Activated CD8-positive, alpha-beta memory T cell treated with anti-CD3 and anti-CD28 coated beads for 36 hours (primary cell): ENCODE data around the gene UMODL1. TPM values are rescaled to one million over a fixed set of nuclear protein-coding genes. Genes with fewer than 3 reads are reported as not detected.

ENCODE experiments used
- CTCF ChIA-PET: fragments of 350-600 bp; sonication (Branson Sonifier 250); formaldehyde crosslinking; loops from one replicate; lab custom pipeline; 2021; ENCODE audit warnings: antibody characterized with exemption; lab: Charles Lee
- POLR2A ChIA-PET: fragments of 350-600 bp; sonication (Branson Sonifier 250); formaldehyde crosslinking; loops from one replicate; lab custom pipeline; 2021; ENCODE audit warnings: antibody characterized with exemption; lab: Charles Lee
- total RNA-seq, 2 experiments: library from RNA; stranded (reverse); gene quantifications; one replicate each; pipeline ENCODE4 v1.2.3, GENCODE V29; 2021

The UMODL1 gene
- total RNA-seq, 2 experiments from 2014 or later = not detected

DNA sequence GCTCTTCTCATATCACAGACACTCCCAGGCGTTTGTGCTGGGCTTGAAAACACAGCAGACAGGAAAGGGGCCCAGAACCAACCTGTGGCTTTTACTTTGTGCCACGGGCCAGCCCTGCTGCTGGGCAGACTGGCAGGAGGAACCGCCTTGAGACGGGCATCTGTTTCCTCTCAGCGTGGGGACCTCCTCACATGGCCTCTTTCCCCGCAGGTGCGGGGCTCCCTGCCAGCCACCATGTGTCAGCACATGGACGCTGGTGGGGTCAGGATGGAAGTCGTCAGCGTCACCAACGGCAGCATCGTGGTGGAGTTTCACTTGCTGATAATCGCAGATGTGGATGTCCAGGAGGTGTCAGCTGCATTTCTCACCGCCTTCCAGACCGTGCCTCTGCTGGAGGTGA, 47.8 kb downstream of the UMODL1 start:
- ChIA-PET CTCF (interaction anchor here (2.3 to 3.5 kb wide), 2 partner anchors 11 to 302 kb away, joined by 20 to 21 read pairs; no protein-coding TSS in a partner anchor), POLR2A (no interaction called here)

DNA sequence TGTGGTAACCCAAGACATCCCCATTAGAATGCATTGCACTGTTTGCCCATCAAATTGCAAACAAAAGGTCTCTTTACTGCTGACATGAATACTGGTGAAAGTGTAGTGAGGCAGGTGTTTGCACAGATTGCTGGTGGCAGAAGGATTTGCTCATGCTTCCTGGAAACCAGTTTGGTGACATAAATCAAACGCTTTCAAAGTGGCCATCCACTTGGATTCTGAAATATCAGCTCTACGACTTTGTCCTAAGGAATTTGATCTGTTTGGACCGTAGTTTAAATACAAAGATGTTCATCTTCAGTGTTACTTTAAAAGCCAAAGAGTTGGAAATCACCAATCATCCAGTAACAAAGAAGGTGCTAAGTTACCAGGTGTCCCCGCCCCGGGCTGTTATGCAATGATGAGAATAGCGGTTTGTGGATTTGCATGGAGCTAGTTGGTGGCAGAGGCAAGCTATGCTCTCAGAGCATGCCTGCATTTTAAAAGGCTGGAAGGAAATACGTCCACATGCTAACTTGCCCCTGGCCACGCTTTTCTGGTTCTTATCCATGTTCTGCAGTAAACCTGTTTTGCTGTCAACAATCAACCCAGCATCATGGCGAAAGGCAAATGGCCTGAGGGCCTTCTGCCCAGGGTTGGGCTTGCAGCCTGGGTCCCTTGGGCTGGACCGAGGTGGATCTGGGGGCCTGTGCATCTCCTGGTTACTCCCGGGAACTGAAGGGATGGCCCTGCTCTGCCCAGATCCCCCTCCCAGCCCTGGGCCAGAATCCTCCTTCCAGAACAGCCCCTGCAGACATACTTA, 49.2 kb downstream of the UMODL1 start:
- CTCF ChIA-PET = no interaction called here

DNA sequence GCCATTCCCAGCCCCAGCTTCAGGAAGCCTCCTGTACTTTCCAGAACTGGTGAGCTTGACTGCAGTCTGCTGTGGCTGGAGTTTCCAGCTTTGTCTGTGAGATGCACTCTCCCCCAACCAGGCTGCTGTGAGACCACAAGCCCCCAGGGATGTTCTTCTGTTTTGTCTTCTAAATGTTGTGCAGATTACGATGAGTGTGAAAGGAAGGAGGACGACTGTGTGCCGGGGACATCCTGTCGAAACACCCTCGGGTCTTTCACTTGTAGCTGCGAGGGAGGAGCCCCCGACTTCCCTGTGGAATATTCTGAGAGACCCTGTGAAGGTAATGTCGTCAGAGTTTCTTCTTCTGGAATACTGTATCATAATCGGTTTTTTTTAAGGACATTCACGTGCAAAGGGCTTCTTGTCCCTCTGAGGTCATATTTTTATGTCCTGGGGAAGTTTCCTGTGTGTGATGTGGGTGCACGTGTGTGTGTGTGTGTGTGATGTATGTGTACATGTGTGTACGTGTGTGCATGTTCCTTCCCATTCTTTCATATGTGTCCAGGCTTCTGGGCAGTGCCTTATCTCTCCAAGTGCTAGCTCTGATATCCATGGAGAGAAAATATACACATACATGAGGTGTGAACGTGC, 49.9 kb downstream of the UMODL1 start:
- POLR2A ChIA-PET = no interaction called here

More for the DNA sequence above, 49.2 kb downstream of the UMODL1 start:
- POLR2A ChIA-PET = no interaction called here

DNA sequence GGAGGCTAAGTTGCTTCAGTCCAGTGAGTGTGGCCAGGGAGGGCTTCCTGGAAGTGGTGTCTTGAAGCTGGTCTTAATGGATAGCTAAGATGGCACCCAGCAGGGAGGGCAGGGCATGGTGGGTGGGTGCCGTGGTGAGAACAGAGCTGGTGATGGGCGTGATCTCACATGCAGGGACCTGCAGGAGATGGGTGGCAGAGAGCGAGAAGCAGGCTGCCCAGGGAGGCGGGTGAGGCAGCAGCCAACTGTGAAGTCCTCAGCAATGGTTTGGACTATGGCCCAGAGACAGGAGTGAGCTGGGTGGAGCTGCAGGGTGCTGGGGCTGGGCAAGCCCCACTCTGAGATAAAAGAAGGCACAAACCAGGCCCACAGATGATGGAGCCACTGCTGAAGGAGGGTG, 50.7 kb downstream of the UMODL1 start:
- ChIA-PET CTCF (no interaction called here), POLR2A (no interaction called here)

More for the DNA sequence above, 49.9 kb downstream of the UMODL1 start:
- CTCF ChIA-PET = no interaction called here

DNA sequence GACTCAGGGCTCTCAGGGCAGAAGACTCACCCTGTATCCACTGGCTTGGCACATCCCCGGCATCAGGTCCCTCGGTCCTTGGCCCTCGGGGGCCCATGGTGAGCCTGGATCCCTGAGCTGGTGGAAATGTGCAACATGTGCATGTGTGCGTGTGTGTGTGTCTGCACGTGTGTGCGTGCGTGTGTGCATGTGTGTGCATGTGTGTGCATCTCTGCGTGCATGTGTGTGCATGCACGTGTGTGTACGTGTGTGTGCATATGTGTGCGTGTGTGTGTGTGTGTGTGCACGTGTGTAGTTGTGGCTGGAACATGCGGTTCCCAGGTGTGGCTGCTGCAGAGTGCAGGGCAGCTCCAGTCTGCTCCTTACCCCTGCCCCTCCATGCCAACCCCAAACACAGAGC, 51.3 kb downstream of the UMODL1 start:
- CTCF ChIA-PET = no interaction called here
- POLR2A ChIA-PET = no interaction called here

DNA sequence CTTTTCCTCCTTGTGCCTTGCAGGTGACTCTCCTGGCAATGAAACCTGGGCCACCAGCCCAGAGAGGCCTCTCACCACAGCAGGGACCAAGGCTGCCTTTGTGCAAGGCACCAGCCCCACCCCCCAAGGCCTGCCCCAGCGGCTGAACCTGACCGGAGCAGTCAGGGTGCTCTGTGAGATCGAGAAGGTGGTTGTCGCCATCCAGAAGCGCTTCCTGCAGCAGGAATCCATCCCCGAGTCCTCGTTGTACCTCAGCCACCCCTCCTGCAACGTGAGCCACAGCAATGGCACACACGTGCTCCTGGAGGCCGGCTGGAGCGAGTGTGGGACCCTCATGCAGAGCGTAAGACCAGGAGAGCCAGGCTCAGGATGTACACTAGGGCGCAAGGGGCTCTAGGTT, 51.7 kb downstream of the UMODL1 start:
- ChIA-PET CTCF (no interaction called here), POLR2A (no interaction called here)

DNA sequence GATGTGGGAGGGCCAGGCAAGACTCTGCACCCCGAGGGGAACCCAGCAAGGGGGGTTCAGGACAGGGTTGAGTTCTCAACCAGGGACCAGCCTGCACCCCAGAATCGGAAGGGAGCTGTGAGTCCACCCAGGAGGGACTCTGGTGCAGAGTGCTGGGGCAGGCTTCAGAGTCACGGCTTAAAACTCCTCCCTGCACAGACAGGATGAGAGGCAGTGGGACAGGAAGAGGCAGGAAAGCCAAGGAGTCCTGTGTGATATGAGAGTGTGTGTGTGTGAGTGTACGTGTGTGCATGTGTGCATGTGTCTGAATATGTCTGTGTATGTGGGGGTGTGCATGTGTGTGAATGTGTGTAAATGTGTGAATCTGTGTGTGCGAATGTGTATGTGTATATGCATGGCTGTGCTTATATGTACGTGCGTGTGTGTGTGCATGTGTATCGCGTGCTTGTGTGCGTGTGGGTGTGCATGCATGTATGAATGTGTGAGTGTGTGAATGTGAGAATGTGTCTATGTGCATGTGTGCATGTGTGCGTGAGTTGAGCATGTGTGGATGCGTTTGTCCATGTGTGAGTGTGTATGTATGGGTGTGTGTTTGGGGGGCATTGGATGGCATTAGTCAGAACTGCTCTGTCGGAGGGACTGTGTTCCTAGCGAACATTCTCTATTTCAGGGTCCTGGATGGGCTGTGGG, 52.2 kb downstream of the UMODL1 start:
- ChIA-PET POLR2A (no interaction called here), CTCF (no interaction called here)

DNA sequence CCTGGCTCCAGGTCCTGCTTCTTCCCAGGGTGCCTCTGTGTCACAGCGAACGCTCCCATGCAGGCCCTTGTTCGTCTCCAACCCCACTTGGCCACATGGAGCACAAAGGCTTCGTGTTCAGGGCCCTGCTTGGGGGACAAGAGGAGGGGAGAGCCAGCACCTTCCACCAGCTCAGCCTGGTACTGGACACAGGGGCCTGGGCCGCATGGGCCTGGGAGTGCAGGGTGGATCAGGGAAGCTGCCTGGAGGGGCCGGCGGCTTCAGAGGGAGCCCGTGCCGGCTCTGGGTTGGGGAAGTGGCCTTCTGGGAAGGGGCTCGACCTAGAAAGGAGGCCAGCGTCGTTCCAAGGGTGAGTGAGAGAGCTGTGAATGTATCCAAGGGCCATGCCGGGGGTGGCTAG, 53.0 kb downstream of the UMODL1 start:
- CTCF ChIA-PET = no interaction called here
- POLR2A ChIA-PET = no interaction called here

DNA sequence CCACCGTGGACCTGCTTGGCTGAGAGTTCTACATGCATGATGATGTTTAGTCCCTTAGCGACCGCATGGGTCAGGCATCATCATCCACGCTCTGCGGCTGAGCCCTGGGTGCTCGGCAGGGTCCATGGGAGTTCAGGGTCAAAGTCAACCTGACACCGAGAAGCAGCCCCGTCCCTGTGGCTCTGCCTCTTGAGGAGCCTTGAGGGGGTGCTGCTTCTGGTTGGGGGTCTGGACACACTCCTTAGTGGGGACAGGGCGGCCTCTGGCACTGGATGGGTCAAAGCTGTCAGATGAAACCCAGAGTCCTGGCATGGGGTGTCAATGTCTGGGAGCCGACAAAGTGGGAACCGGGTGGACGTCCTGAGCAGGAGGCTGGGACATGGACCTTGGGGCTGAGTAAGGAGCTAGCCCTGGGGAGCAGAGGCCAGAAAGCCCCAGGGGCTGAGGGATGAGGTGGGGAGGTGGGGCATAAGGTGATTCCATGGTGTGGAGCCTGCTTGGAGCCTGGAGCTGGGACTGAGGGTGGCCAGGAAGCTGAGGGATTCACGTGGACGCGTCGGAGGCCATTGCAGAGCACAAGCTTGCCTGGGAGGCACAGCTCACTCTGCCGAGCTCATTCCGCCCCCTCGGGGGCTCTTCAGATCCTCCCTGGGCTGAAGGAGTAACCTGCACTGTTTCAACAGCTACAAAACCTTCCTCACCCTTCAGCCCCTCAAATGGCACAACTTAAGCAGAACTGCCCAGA, 53.9 kb downstream of the UMODL1 start:
- POLR2A ChIA-PET = no interaction called here
- CTCF ChIA-PET = interaction anchor here (1.0 to 1.1 kb wide), 3 partner anchors 8 to 309 kb away, joined by 3 read pairs; no protein-coding TSS in a partner anchor

DNA sequence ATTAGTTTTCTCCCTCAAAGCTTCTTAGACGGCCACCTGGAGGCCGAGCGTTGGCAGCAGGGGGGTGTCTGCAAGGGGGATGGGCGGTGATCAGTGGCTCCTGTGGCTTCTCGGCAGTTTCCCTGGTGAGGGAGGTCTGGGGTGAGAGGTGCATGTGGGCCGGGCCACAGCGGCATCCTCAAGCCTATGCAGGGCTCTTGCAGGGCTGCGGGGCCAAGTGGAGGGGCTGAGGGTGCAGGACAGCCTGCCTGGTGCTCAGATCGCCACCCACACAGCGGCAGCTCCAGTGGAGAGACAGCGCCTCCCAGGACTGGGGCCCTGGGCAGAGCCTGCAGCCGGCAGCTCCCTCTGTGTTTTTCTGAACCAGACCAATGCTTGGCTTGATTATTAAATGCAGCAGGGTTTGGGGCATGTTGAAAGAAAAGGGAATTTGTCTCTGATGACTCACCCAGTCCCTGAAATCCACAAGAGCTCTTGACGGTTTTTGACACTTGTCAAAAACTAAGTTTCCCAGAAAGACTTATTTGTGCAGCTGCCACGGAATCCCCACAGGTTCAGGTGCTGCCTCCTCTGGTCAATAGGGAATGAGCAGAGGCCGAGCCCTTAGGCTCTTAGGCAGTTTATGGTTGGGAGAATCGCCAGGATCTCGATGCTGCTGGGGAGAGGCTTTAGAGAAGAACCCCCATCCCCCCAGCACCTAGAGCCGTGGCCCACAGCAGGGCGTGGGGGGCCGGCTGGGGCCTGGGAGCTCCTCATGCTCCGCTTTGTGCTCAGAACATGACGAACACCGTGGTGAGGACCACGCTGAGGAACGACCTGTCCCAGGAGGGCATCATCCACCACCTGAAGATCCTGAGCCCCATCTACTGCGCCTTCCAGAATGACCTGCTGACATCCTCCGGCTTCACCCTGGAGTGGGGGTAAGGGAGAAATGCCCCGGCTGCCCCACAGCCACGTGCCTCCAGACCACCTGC, 54.7 kb downstream of the UMODL1 start:
- ChIA-PET CTCF (interaction anchor here (1.0 to 1.1 kb wide), 3 partner anchors 9 to 310 kb away, joined by 3 read pairs; no protein-coding TSS in a partner anchor), POLR2A (no interaction called here)

DNA sequence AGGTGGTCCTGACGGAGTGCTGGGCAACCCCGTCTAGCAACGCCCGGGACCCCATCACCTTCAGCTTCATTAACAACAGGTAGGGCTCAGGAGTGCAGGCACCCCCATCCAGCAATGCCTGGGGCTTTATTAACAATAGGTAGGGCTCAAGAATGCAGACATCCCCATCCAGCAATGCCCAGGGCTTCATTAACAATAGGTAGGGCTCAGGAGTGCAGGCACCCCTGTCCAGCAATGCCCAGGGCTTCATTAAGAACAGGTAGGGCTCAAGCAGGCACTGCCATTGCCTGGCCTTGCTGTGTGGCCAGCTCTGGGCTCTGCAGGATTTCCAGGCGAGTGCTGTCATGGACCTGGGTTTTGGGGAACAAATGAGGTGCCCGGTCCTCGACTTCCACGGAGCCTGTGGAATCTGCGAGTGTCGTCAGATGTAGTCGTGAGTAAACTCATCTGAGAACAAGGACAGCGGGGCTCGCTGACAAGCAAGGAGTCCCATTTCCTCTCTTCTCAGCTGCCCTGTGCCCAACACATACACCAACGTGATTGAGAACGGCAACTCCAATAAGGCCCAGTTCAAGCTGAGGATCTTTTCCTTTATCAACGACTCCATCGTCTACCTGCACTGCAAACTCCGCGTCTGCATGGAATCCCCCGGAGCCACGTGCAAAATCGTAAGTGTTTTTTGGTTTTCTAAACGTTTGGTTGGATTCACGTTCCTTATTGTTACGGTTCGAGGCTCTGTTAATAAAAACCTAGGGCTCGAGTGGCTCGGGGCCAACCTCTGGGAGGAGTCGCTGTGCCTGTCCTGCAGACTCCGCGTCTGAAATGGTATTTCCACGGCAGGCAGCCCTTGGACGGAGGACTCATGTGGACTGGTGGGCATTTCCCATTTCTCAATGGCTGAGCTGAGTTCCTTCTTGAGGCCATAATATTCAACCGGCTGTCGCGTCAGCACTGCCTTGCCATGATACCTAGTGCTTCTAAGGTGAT, 56.3 kb downstream of the UMODL1 start:
- CTCF ChIA-PET = interaction anchor here (3.2 kb wide), 1 partner anchor 10 kb away, joined by 15 read pairs; no protein-coding TSS in a partner anchor
- POLR2A ChIA-PET = no interaction called here

DNA sequence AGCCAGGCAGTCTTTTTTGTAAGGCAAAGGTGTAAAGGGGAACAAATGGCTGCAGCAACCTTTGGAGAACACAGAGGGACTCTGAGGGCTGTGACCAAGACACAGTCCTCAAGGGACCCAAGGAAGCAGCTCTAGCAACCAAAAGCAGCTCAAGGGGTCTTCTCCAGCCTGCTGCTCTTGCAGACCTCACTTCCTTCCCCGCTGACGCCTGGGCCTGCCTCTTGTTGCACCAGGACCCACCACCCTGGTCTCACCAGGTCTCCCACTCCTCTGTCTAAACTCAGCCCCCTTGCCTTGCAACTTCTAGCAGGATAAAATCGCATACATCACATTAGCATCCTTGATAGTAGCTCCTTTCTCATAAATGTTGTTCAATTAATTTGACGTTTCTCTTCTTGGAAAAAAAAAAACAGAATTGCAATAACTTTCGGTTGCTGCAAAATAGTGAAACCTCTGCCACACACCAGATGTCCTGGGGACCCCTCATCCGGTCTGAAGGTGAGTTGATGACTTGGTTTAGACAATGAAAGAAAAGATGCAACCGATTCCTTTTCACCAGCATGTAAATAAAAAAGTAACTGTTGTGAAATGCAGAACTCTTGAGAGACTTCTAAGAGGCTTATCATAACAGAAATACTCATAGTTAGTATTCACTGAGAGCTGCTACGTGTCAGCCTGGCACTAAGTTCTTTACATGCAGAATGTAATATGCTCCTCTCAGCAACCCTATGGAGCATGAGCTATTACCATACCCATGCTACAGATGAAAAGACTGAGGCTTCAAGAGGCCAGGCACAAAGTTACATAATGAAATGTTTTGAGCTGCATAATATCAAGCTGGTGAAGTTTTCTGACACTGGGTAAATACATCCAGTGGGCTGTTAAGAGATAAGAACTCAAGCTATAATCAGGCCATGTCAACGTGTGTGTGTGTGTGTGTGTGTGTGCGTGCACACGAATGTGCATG, 58.5 kb downstream of the UMODL1 start:
- POLR2A ChIA-PET = no interaction called here
- CTCF ChIA-PET = interaction anchor here (3.2 kb wide), 1 partner anchor 12 kb away, joined by 15 read pairs; no protein-coding TSS in a partner anchor

DNA sequence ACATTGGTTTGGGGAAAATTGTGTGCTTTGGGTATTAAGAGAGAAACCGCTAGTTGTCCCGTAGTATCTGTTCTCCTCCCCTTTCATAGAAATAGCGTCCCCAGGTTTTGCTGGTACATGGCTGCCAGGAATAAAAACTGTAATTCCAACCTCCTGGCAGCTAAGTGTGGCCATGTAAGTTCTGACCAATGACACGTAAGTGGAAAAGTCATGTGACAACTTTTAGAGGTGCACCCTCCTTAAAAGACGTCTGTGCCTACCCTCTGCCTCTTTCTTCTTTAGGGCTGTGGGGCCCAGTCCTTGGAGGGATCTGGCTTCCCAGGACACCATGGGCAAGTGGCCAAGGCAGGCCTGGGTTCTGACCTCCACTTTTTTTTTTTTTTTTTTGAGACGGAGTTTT, 59.3 kb downstream of the UMODL1 start:
- ChIA-PET CTCF (interaction anchor here (3.2 kb wide), 1 partner anchor 13 kb away, joined by 15 read pairs; no protein-coding TSS in a partner anchor), POLR2A (no interaction called here)

DNA sequence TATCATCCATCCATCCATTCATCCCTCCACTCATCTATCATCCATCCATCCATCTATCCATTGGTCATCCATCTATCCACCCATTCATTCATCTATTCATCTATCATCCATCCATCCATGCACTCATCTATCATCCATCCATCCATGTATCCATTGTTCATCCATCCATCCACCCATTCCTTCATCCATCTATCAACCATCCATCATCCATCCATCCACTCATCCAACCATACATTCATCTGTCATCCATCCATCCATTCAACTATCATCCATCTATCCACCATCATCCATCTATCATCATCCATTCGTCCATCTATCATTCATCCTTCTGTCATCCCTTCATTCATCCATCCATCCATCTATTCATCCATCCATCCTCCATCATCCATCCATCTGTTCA, 61.1 kb downstream of the UMODL1 start:
- POLR2A ChIA-PET = no interaction called here
- CTCF ChIA-PET = no interaction called here

DNA sequence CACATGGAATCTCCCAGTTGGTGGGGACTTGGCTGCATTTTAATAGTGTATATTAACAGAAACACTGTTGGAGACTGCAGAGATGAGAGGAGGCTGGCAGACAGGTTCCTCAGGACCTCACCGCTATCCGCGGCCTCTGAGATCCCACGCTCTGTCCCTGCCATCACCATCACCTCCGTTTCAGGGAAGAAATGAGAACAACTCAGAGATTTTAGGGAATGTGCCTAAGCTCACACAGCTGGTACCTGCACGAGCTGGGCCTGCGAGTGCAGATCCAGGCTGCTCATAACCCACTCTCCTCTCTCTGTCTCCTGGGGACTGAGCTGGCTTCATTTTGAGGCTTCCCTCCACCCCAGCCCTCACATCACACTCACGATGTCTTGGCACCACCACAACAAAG, 62.0 kb downstream of the UMODL1 start:
- POLR2A ChIA-PET = no interaction called here
- CTCF ChIA-PET = no interaction called here
